G401.6 (cell line): ENCODE data around the gene APRT.
A peak's percentile ranks its signal among the peaks of the same experiment; 100 is the strongest.

Source experiments
- FAIRE-seq: peaks from 2 replicates; lab custom pipeline; 2012; peaks lifted over from hg19 to GRCh38; lab: Jason Lieb, UNC

APRT gene

DNA sequence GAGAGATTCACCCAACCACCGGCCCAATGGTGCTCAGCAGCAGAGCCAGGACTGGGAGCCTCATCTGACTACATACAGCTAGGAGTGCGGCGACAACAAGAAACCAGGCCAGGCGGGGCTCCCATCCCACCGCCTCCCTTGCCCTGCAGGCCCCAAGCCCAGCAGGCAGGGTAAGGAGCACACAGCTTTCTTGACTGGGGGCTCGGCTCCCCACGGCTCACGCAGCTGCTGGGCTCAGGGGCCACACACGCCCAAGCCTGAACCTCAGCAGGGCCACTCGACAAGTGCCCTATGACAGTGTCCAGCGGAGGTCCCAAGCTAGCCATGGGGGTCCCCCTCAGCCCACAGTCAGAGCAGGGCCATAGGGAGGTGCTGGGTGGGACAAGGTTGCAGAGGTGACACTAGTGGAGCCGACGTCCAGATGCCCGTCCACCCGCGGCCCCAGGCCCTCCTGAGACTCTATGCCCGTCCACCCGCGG is 40.4 kb downstream of the APRT start:
- no peak for FAIRE-seq

DNA sequence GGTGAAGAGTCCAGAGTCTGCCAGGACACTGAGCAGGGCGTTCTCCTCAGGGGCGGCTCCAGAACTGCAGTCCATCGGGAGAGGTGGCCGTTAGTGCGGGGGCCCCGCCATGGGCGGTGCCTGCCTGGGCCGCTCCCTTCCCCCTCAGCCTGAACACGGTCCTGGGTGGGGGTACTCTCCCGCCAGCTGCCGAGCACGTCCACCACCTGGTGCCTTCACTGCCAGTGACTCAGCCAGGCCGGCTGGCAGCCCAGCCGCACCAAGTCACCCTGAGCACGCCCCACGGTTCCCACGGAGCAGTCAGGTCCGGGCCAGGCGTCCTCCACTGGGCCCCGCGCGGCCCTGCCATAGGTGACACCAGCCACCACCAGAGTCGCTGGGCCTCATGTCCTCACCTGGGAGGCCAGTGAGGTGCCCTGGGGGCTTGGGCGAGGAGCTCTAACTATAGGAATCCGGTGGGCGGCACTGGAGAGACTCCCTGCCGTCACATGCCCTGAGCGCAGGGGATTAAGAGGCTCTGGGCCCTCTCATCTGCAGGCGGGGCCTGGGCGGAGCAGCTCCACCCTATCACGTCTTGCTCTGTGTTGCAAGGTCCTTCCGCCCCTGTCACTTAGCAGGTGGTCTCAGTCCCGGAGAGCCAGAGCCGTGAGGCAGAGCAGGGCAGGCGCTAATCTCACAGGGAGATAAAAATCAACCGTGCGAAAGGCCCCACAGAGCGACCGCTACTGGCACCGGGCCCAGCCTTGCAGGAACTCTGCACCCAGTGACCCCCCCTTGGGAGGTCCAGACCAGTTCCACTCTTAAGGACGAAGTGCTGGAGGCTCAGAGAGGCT is 41.1 kb downstream of the APRT start:
- peak; percentile 25 for FAIRE-seq

DNA sequence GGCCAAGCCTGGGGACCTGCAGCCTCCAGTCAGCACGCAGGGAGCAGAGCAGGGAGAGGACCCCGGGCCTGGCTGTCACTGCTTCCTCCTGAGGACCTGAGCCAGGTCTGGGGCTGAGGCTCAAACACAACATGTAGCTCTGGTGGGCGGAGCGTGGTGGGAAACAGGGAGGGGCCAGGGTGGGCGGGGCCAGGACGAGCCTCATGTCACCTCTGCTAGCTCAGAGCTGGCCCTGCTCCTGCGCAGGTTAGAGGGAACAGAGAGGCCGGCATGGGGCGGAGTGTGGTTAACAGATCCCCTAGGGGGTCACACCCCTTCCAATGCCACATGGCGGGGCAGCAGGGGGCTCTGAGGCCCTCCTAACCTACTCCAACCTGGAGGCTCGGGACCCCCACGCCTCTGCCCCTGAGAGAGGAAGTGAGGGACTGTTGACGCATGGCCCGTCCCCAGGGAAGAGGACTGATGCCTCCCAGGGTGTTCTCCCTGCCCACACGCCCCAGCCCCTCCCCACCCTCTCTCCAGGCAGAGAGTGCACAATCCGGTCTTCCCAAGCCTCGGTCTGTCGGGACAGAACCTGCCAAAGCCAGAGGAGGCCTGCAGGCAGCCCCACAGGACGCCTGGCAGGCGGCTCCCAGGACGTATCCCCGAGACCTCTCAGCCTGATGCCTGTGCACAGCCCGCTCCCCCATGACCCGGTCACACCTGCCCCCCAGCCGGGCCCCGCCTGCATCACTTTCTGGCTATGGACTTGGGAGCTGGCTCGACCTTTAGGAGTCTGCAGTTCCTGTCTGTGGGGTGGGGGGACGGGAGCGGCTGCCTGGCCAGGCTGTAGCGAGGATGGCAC is 41.9 kb downstream of the APRT start:
- no peak for FAIRE-seq

DNA sequence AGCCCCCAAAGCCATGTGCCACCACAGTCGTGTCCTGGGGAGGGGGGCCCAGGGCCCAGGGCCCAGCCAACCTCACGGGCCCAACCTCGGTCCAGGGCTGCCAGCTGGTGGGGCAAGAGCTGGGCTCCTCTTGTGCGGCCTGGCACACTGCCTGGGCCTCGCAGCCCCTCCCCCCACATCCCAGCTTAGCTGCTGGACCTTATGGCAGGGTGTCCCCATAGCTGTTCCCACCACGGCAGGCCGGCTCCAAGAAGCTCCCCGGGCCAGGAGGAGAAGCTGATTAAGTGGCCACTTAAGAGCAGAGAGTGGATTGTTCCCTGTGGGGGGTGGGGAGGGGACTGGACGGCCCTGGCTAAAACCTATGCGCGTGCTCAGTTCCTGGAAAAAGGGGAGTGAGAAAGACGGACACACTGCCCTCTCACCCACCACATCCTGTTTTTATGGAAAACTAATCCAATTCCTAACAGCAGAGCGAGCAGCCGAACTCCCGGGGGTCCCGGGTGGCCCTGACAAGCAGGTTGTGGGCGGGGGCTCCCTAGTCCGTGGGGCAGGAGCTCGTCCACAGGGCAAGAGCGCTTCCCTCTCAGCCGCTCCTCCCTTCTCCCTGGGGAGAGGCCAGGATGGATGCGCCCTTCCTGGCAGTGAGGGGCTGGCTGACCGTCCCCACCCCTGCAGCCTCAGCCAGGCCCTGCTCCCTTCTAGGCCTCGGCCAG is 43.5 kb downstream of the APRT start:
- no peak for FAIRE-seq

DNA sequence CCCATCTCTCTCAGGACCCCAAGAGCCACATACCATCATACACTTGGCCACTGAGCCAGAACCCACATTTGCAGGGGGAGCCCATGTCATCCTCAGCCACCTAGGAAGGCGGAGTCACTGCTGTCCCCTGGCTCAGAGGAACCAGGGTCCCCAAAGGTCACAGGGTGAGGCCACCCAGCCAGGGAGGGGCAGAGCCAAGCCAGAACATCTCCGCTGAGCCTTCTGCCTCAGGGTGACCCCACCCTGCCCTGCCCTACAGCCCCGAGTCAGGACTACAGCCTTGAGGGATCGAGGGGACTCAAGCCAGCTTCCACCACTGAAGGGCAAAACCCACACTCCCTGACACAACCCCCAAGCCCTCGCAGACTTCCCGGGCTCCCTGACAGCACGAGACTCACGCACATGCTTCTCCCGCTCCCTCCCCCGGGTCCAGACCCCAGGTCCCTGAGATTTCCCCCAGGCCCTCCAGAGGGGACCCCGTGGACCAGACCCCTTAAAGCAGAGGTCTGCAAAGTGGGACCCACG is 44.1 kb downstream of the APRT start:
- FAIRE-seq, result no peak

DNA sequence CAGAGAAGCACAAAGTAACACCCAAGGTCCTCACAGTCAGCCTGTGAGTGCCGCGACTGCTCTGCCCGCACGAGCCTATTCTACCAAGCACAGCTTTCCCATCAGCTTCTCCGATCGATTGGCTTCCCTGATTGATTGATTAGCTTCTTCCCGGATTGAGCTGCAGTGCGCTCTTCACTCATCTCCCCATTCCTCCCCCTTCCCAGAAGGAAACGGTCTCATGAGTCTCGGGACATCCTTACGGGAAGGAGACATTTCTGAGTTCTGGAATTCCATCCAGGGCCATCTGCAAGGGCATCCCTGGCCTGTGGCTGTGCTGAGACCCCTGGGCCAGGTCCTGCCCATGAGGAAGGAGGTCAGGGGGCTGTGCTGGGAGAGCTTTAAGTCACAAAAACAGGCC is 44.8 kb downstream of the APRT start:
- no peak for FAIRE-seq

DNA sequence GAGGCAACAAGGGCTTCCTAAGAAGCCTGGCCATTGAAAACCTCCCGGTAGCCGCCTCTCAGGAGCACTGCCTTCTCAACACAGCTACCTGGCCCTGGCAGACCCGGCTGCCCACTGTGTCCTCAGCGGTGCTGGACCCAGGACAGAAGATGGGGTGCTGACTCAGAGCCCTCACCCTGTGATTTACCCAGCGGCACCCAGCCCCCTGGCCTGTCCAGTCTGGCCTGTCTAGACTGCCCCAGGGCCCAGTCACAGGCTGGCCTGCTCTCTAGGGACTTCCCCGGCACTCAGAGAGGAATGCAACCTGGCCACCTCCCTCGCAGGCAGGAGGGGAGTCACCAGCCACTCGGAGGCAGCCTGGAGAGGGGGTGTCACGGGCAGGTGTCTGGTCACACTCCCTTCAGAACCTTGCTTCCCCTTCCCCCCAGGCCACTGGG is 46.8 kb downstream of the APRT start:
- no peak for FAIRE-seq

DNA sequence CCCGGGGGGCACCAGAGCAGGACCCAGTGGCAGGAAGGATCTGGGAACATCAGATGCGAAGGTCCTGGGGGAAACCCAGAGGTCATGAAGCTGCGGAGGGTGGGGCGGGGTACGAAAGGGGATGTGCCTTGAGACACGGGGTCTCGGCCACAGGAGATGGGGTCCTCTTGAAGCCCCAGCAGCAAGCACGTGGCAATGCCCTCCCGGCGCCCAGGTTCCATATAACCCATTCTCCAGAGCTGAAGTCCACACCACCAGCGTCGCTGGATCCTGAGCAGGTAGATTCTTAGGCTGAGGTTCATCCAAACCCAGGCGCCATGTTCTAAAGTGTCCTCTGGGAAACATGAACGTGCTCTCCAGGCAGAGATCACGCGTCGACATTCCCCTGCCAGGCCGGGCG is 47.6 kb downstream of the APRT start:
- FAIRE-seq, result no peak

DNA sequence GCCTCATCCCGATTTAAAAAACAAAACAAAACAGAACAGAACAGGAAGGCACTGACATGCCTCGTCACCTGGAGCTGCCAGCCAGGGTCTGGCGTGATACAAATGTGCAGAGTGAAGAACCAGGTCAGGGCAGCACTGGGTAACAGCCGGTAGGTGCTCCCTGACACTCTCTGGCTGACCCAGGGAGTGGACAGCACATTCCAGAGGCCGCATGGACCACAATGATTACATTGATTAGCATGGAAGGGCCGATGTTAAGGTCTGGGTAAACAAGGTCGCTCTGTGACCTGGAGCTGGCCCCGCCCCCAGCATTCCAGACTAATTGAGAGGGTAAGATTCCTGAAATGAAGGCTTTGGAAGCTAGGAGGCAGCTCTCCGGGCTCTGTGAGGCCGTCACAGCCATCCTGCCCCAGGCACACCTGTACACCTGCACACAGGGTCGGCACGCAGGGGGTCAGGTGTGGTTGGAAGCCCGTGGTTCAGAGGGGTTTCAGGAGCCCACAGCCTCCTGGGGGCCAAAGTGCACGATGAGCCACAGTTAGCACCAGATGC is 48.1 kb downstream of the APRT start:
- no peak for FAIRE-seq

DNA sequence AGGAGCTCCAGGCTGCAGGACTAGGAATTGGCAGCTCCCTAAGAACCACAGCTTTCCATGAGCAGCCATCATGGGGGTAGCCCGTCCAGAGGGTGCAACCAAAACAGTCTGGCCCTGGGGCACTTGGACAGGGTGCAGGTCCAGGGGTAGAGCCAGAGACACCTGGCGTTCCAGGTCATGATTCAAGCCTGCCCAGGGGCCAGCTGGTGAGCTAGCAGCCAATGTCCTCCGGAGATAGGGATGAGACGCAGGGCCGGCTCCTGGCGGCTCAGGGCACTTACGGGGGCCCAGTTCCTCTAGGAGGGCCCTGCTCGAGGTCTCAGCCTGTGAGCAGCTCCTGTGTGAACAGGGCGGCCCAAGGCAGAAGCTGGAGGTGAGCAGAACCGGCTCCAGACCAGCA is 48.8 kb downstream of the APRT start:
- FAIRE-seq, result no peak

DNA sequence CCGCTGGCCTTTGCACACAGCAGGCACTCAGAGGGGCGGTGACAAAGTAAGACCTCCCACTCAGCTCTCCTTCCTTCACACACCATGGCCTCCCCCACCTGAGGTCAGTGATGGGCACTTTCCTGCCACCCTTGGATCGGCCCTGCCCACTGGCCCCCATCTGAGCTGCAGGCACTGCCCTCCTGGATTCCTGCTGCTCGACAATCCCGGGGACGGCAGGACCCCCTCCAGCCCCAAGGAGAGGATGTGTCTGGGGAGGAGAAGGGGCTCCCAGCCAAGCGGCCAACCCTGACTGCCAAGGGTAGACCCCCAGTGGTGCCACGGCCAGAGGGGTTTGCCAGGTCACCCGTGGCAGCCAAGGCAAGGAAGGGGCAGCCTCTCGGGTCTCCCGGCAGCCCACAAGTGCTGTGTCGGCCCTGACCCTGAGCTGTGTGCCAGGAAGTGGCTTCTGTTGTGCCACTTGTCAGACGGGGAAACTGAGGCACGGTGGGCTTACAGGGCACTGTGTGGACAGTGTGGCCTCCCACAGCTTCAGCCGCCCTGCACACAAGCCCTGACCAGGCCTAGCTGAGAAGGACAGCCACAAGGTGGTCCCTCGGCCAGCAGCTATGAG is 49.4 kb downstream of the APRT start:
- FAIRE-seq, result no peak

DNA sequence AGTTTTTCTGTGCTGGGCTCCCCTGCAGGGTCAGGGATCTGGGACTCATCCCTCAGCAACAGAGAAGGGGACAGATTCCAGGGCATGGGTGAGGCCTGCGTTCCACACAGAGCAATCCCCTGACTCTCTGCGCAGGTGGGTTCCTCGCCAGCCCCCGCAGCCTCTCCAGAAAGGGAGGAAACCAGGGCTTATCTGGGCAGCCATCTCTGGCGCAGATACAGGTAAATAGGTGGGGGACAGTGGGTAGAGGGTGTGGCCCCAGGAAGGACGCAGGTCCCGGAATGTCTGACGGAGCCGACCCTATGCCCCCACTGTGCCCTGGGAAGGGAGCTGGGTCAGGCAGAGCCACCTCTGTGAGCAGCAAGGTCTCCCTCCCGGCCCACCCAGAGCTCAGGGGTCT is 49.9 kb downstream of the APRT start:
- no peak for FAIRE-seq

DNA sequence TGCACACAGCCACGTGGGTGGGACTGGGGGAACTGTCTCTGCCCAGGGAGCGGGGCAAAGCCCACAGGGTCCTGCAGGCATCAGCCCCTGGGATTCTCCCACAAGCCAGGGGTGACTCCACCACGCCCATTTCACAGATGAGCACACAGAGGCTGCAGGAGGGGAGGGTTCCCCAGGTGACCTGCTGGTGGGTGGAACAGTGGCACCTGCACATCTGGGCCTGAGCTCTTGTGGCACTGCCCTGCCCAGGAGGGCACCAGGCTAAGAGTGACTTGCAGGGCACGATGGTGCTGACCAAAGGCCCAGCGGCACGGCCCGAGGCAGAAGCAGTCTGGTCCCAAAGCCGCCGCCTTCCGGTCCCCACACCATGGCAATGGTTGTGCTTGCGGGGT is 50.6 kb downstream of the APRT start:
- FAIRE-seq, result no peak

DNA sequence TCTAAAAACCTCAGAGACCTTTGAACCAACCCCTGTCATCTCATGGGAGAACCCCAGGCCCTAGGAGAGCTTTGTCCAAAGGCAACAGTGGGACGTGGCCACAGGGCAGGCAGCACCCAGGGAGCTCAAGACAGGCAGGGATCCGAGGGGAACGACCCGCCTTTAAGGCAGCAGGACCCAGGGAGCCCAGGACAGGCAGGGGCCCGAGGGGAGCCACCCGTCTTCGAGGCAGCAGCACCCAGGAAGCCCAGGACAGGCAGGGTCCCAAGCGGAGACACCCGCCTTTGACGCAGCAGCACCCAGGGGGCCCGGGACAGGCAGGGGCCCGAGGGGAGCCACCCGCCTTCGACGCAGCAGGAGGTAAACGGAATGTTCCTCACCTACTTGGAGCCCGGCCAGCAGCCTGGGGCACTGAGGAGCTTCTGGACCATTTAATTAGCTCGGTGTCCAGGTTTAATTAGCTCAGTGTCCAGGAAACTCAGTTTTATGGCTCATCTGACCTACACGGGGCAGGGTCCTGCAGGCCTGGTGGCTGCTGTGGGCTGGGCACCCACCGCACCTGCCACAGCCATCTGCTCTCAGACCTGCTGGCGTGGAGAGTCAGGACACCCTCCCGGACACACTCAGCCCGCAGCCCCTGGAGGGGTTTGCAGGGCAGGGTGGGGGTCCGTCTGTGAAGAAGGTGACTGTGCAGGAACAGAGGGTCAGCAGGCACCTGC is 51.1 kb downstream of the APRT start:
- no peak for FAIRE-seq

DNA sequence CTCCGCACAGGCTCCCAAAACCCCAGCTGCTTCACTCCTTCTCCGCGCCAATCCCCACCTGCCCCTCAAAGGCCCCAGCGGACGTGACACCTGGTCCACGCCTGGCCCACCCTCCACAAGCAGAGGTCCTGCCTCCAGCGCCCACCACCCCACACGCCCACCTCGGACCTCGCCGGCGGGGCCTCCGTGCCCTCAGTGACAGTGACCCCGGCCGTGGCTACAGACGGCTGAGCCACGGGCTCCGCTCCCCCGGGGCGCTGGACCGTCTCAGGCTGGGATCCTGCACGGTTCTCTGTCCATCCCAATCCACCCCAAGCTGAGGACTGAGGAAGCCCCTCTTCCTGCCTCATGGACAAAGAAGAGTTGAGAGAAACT is 51.8 kb downstream of the APRT start:
- FAIRE-seq, result no peak
